GM19023 (cell line): ENCODE data around the gene TASP1.
"Not testable (repeated sequence)": the region's sequence is repeated elsewhere in the genome, so short reads cannot be mapped to it uniquely, and the experiment has no call there.

Source experiments
- ATAC-seq: cut with Tn5 transposase; IDR thresholded peaks from one replicate; pipeline ENCODE4 v1.9.1; 2021; ENCODE audit warnings: mild to moderate bottlenecking, moderate library complexity; ENCODE audit not compliant: unreplicated experiment

The TASP1 gene, protein sequence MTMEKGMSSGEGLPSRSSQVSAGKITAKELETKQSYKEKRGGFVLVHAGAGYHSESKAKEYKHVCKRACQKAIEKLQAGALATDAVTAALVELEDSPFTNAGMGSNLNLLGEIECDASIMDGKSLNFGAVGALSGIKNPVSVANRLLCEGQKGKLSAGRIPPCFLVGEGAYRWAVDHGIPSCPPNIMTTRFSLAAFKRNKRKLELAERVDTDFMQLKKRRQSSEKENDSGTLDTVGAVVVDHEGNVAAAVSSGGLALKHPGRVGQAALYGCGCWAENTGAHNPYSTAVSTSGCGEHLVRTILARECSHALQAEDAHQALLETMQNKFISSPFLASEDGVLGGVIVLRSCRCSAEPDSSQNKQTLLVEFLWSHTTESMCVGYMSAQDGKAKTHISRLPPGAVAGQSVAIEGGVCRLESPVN

DNA sequence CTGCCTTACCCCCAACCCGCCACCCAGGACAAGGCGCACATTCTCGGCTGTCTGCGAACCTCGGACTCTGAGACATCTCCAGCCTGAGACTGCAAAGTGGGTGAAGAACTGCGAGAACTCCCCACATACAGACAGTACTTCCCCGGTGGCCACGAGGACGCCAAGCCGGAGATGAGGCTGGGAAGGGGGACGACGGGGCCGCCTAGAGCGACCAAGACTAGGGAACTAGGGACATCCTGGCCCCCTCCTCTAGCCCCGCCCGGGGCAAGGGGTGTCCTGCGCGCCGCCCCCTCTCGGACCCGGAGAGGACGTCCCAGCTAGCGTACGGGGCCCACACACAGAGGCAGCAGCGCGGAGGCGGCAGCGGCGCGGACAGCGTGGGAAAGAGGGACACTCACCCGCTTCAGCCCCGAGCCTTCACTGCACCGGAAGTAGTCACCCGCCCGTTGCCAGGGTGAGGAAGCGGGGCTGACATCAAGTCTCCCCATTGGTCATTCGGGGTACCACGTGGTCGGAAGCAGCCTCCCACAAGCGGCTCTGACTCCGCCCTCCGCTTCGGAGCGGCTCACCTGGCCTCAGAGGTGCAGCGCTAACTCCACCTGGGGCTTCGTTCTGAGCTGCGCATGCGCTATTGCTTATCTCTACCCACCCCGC, at the start of gene TASP1:
TASP1 (minus strand) TSS at position 437 of the 654 bp plus-strand sequence. CDS start 8,854 bp downstream, outside the sequence.
- peak; percentile 100 for ATAC-seq

DNA sequence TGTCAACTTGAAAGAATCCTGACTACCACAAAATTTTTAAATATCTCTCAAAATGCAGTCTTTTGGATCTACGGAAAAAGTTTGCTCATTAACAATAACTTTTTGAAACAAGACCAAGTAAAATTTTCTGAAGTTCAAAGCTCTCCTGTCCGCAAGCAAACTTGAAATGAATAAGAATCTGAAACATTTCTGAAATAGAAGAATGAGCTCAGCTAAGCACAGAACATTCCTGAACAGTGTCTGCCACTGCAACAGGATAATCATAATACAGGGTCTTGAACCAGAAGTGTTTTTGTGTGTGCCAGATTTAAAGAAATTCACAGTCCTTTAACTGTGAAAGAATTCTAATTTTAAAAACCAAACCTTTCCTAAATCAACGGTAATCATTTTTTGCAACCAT, 49.1 kb upstream of the TASP1 start:
- ATAC-seq = no peak

GRCh38 chr20:13685623-13686022, 46.9 kb upstream of the TASP1 start:
- no peak for ATAC-seq

DNA sequence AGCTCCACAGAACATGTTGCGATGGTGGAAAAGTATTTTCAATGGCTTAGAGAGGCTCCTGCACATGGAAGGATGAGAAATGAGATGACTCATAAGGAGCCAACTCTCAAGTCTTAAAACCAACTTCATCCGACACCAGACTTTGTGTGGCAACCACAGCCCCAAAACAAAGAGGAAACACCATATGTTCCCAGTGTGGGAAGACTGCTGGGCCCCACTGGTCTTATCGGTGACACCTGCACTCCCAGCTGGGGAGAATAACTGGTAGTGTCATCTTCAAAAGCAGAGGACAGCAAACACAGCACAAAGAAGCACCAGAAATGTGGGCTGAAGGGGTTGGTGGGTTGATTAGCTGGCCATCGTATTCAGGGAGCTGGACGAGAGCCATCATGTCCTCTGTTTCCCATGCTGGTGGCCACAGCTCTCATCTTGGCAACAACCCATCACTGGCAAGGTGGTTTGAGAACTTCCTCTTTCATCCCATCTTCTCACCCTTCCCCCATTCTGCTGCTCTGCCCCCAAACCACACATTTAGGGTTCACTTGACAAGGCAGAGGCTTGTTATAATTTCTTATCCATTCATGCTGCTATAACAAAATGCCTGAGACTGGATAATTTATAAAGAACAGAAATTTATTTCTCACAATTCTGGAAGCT, 46.0 kb upstream of the TASP1 start:
- ATAC-seq = peak; percentile 54

- no peak for ATAC-seq
Measured at GRCh38 chr20:13683833-13684232, 45.1 kb upstream of the TASP1 start.

DNA sequence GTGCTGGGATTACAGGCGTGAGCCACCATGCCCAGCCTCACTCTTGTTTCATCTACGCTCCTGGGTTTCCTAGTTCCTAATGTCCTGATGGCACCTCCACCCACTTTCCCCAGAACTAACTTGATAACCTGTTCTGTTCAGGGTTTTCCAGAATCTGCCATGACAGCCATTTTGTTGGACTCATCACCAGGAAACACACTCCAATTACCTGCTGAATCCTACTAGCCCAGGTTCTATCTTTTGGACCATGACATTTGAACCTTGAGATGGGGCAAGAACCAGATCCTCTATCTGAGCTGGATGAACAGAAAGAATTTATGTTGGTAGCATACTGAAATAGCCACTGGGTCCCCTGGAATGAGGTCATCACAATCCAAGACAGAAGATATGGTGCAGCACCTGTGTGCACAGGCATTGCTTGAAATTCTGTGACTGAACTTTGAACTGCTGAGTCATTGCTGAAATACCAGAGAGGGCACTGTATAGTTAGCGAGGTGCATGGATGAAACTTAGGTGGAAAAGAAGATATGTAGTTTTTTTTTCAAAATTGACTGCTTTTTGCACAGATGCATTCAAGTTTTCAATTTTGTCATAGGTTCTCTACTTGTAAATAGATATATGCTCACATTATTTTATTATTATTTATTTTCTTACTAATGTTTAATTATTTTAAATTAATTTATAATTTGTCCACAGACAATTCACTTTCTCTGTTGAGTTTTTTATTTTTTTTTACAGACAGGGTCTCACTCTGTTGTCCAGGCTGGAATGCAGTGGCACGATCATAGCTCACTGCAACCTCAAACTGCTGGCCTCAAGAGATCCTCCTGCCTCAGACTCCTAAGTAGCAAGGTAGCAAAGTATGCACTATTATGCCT, 42.8 kb upstream of the TASP1 start:
- peak; percentile 91 for ATAC-seq

DNA sequence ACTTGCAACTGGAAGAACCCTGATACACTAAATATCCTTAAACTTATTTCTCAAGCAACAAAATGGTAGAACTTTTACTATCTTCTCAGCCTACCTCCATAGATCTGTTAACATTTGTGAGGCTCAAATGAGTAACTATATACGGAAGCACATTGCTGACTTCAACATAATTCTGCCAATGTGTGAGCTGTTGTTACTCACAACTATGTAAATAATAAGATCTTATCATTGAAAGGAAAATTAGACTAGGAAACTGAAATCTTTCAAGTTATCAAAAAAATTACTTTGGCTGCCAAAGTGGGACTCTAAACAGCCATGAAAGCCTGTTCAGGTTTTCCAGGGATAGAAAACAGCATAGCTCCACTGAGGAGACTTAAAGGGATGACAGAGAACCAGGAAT, 40.2 kb upstream of the TASP1 start:
- ATAC-seq = no peak

GRCh38 chr20:13677241-13677640, 38.5 kb upstream of the TASP1 start:
- no peak for ATAC-seq

DNA sequence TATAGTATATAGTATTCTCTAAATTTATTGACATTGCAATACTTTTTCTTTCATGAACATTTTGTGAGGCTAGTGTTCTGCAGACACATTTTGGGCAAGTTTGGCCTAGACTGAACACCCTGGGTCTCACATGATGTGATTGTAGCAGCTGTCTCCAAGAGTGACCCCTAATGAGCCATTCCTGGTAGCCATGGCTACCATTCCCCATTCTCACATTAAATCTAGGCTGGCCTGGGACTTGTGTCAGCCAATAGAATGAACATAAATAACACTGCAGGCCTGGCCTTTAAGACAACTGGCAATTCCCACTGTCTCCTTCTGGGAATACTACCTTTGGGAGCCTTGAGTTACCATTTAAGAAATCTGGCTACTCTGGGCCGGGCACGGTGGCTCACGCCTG, 38.0 kb upstream of the TASP1 start:
- no peak for ATAC-seq

- ATAC-seq = no peak
Measured at GRCh38 chr20:13672690-13673089, 34.0 kb upstream of the TASP1 start.

DNA sequence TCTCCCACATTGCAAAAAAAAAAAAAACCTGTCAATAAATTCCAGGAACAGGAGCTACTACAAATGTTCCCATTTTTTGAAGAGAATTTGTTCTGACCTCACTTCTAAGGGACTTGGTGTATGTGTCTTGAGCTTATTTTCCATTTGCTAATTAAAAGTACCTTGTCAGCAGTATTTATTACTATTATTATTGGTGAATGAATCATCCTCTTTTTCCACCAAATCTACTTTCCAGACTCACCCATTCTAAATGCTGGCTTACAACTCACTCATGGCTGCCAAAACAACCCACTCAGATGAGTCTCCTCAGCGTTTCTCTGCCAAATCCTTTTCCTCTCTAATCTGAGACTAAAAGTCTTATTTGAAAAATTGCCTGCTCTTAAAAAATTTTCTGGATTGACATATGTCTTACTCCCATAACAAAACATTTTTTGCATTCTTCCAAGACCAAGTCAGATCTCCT, 33.2 kb upstream of the TASP1 start:
- ATAC-seq = no peak

DNA sequence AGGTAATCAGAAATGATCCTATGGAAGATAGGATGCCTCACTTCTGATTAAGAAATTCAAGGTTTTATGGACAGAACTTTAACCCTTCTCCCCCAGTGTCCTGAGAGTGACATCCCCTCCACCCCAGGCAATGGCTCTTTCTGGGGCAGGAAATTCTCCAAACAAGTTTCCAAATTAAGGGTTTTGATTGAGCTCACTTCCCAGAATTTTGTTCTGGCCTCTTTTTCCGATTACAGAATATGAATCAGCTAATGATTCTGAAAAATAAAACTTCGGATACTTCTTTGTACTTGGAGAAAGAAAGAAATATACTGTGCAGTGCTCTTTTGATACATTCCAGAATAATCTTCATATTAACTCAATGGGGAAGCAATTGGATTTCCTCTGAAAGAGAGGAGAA, 32.8 kb upstream of the TASP1 start:
- ATAC-seq = no peak

GRCh38 chr20:13670160-13670559, 31.4 kb upstream of the TASP1 start:
- ATAC-seq = no peak

DNA sequence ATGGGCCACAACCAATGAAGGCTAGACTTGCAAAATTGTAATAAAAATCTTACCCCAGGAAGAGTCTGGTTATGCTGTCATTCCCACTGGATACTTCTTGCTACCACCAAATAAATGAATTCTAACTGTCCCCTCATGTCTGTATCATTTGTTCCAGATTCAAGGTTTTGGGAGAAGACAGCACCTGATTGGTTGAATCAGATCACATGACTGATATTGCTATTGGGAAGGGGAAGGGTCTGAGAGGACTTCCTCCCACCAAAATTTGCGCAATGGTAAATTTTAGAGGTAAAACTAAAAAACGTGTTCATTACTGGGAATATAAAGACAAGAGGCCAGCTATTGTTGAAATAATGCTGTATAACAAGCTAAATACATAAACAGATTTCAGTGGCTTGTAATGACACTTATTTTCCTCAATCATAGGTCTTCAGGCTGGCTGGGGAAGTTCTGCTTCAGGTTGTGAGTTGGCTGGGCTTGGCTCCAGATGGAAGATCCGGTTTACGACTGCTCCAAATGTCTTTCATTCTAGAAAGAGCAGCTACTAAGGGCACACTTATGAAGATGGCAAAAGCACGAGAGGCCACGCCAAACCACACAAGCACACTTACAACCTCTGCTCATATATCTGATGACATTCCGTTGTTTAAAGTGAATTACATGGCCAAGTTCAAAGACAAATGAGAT, 27.1 kb upstream of the TASP1 start:
- ATAC-seq = no peak

GRCh38 chr20:13661070-13661685, 22.4 kb upstream of the TASP1 start:
- no peak for ATAC-seq

DNA sequence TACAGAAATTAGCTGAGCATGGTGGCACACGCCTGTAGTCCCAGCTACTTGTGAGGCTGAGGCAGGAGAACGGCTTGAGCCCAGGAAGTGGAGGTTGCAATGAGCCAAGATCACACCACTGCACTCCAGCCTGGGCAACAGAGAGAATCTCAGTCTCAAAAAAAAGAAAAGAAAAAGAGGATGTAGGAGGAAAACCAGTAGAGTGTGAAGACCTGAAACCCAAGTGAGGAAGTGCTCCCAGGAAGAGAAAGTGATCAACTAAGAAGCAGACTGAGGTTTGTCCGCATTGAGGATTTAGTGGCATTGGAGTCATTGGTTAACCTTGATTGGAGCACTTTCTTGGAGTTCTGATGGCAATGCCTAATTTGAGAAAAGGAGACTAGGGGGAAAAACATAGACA, 20.6 kb upstream of the TASP1 start:
- peak; percentile 87 for ATAC-seq

- ATAC-seq = not testable (repeated sequence)
Measured at GRCh38 chr20:13658060-13658459, 19.3 kb upstream of the TASP1 start.

- no peak for ATAC-seq
Measured at GRCh38 chr20:13656721-13657368, 18.1 kb upstream of the TASP1 start.

GRCh38 chr20:13654463-13655023, 15.8 kb upstream of the TASP1 start:
- no peak for ATAC-seq
